ENCODE data around the gene WDR20. TPM values are rescaled to one million over a fixed set of nuclear protein-coding genes. Genes with fewer than 3 reads are reported as not detected.

The WDR20 gene
- total and polyA plus RNA-seq, 11 donors = 10.4 to 26.5 (median 19.5) TPM

GRCh38 chr14:102217399-102217798, 77.7 kb downstream of the WDR20 start:
- peaks cover 0 to 57% (median 27%) of the 10 kb centered on the region in 12 donors for H3K4me1 ChIP-seq
- ATAC-seq (no peak), DNase-seq (peak in 1 of 5 donors; percentile 9)
- peak overlapping the region in 2 of 12 donors; percentile 5 to 7 for H3K27ac ChIP-seq
- H3K9me3 ChIP-seq = no peaks in the 10 kb centered on the region
- H3K4me3 ChIP-seq = no peak overlapping the region
- no peak for TF ChIP-seq CTCF (IDR thresholded peaks at IDR 0.05)
- TF ChIP-seq POLR2A (IDR thresholded peaks at IDR 0.05) = no peak
- intact Hi-C loops (cut with DNase I) = loop anchor here in 3 of 10 donors (10.0 kb wide), 2 partner anchors 133 to 173 kb away; partner anchors contain the start of gene HSP90AA1 (in 2 of the 3)
- H3K36me3 ChIP-seq = peaks cover 0 to 31% (median 4%) of the 10 kb centered on the region in 9 donors
- WGBS, 4 donors = 93 to 99% (median 94%) methylated on average over 10 of the region's 10 CpGs
- no peaks in the 10 kb centered on the region for H3K27me3 ChIP-seq

GRCh38 chr14:102217987-102218421, 78.3 kb downstream of the WDR20 start:
- no peak for ATAC-seq
- no peak for TF ChIP-seq CTCF (IDR thresholded peaks at IDR 0.05)
- no peak for TF ChIP-seq POLR2A (IDR thresholded peaks at IDR 0.05)
- Histone ChIP-seq H3K4me1 (peaks cover 0 to 55% (median 27%) of the 10 kb centered on the region in 12 donors), H3K9me3 (no peaks in the 10 kb centered on the region), H3K27me3 (no peaks in the 10 kb centered on the region), H3K4me3 (no peak overlapping the region), H3K36me3 (peaks cover 0 to 30% (median 3%) of the 10 kb centered on the region in 9 donors), H3K27ac (peak overlapping the region in 2 of 12 donors; percentile 5 to 7)
- intact Hi-C loops (cut with DNase I) = loop anchor here in 3 of 10 donors (10.0 kb wide), 2 partner anchors 133 to 173 kb away; partner anchors contain the start of gene HSP90AA1 (in 2 of the 3)
- WGBS, 4 donors = 64 to 74% (median 72%) methylated on average over 13 to 14 of the region's 14 CpGs
- DNase-seq = peak in 1 of 5 donors; percentile 28

- TF ChIP-seq POLR2A (IDR thresholded peaks at IDR 0.05) (no peak), CTCF (IDR thresholded peaks at IDR 0.05) (no peak)
- no peak overlapping the region for H3K4me3 ChIP-seq
- intact Hi-C loops (cut with DNase I) = loop anchor here in 3 of 10 donors (10.0 kb wide), 2 partner anchors 134 to 174 kb away; partner anchors contain the start of gene HSP90AA1 (in 2 of the 3)
- no peaks in the 10 kb centered on the region for H3K27me3 ChIP-seq
- 65 to 75% (median 68%) methylated on average over 11 to 16 of the region's 16 CpGs for WGBS, 4 donors
- DNase-seq = peak in 2 of 5 donors; percentile 21 to 25
- H3K9me3 ChIP-seq = no peaks in the 10 kb centered on the region
- peak overlapping the region in 1 of 12 donors; percentile 7 for H3K27ac ChIP-seq
- H3K36me3 ChIP-seq = peaks cover 0 to 33% (median 9%) of the 10 kb centered on the region in 9 donors
- peak in 1 of 4 donors; percentile 12 for ATAC-seq
- peaks cover 0 to 55% (median 27%) of the 10 kb centered on the region in 12 donors for H3K4me1 ChIP-seq
Measured at GRCh38 chr14:102218688-102219087, 79.0 kb downstream of the WDR20 start.

- no peaks in the 10 kb centered on the region for H3K9me3 ChIP-seq
- DNase-seq (peak in 1 of 5 donors; percentile 19), ATAC-seq (no peak)
- H3K4me1 ChIP-seq = peaks cover 0 to 51% (median 27%) of the 10 kb centered on the region in 12 donors
- WGBS, 4 donors = 88 to 96% (median 92%) methylated on average over 16 of the region's 16 CpGs
- TF ChIP-seq POLR2A (IDR thresholded peaks at IDR 0.05) = no peak
- TF ChIP-seq CTCF (IDR thresholded peaks at IDR 0.05) = no peak
- no peak overlapping the region for H3K27ac ChIP-seq
- H3K27me3 ChIP-seq = no peaks in the 10 kb centered on the region
- intact Hi-C loops (cut with DNase I) = loop anchor here in 3 of 10 donors (10.0 kb wide), 2 partner anchors 135 to 175 kb away; partner anchors contain the start of gene HSP90AA1 (in 2 of the 3)
- H3K36me3 ChIP-seq = peaks cover 0 to 27% (median 11%) of the 10 kb centered on the region in 9 donors
- no peak overlapping the region for H3K4me3 ChIP-seq
Measured at GRCh38 chr14:102219316-102219715, 79.6 kb downstream of the WDR20 start.
